SIG-M5 (cell line): ENCODE data around the gene PXMP4.
"Not testable (repeated sequence)": the region's sequence is repeated elsewhere in the genome, so short reads cannot be mapped to it uniquely, and the experiment has no call there.

Source experiments
- DNase-seq: peaks from one replicate; lab custom pipeline; 2025; lab: John Stamatoyannopoulos, UW

The PXMP4 gene

GRCh38 chr20:33719989-33720709 lies at the start of gene PXMP4:
Gene PXMP4 (minus strand): TSS chr20:33720310. CDS start chr20:33720207, 103 bp downstream.
- DNase-seq, result peak; percentile 92

GRCh38 chr20:33769043-33769442 lies 48.9 kb upstream of the PXMP4 start:
- DNase-seq, result no peak

- DNase-seq, result no peak
Measured at GRCh38 chr20:33767777-33768138, 47.6 kb upstream of the PXMP4 start.

GRCh38 chr20:33766686-33767085 lies 46.6 kb upstream of the PXMP4 start:
- DNase-seq, result no peak

GRCh38 chr20:33765592-33765991 lies 45.5 kb upstream of the PXMP4 start:
- no peak for DNase-seq

- no peak for DNase-seq
Measured at GRCh38 chr20:33765099-33765498, 45.0 kb upstream of the PXMP4 start.

GRCh38 chr20:33761698-33762250 lies 41.7 kb upstream of the PXMP4 start:
- DNase-seq, result no peak

- no peak for DNase-seq
Measured at GRCh38 chr20:33757458-33757857, 37.3 kb upstream of the PXMP4 start.

GRCh38 chr20:33757046-33757445 lies 36.9 kb upstream of the PXMP4 start:
- no peak for DNase-seq

- DNase-seq, result not testable (repeated sequence)
Measured at GRCh38 chr20:33755936-33756490, 35.9 kb upstream of the PXMP4 start.

- DNase-seq, result no peak
Measured at GRCh38 chr20:33753763-33754162, 33.7 kb upstream of the PXMP4 start.

- DNase-seq, result no peak
Measured at GRCh38 chr20:33753143-33753542, 33.0 kb upstream of the PXMP4 start.

- DNase-seq, result no peak
Measured at GRCh38 chr20:33751775-33752174, 31.7 kb upstream of the PXMP4 start.

- DNase-seq, result no peak
Measured at GRCh38 chr20:33746325-33746998, 26.4 kb upstream of the PXMP4 start.

- no peak for DNase-seq
Measured at GRCh38 chr20:33744773-33745385, 24.8 kb upstream of the PXMP4 start.

GRCh38 chr20:33744181-33744580 lies 24.1 kb upstream of the PXMP4 start:
- DNase-seq, result no peak

GRCh38 chr20:33740189-33740588 lies 20.1 kb upstream of the PXMP4 start:
- DNase-seq, result no peak

- DNase-seq, result no peak
Measured at GRCh38 chr20:33739493-33739892, 19.4 kb upstream of the PXMP4 start.

- no peak for DNase-seq
Measured at GRCh38 chr20:33736962-33737361, 16.9 kb upstream of the PXMP4 start.

- no peak for DNase-seq
Measured at GRCh38 chr20:33733654-33734576, 13.8 kb upstream of the PXMP4 start.

GRCh38 chr20:33732166-33732970 lies 12.3 kb upstream of the PXMP4 start:
- DNase-seq, result no peak
